ENCODE data around the gene DDB1. TPM values are rescaled to one million over a fixed set of nuclear protein-coding genes. Genes with fewer than 3 reads are reported as not detected.
A peak's percentile ranks its signal among the peaks of the same experiment; 100 is the strongest.

The DDB1 gene
- total and polyA plus RNA-seq, 9 of the 15 experiments (the other 6 are each of a cell fraction or from before 2014, with no cell fraction given): 172 to 361 (median 266) TPM

- no peak for TF ChIP-seq RFX5 (IDR thresholded peaks at IDR 0.05; ENCODE audit: low read depth, low read length)
- TF ChIP-seq ZNF57 (CRISPR knock-in tag; IDR thresholded peaks at IDR 0.05): no peak
- TF ChIP-seq TAF15 (IDR thresholded peaks at IDR 0.05; ENCODE audit: low read depth, low read length): no peak
- TF ChIP-seq ZNF197 (CRISPR knock-in tag; IDR thresholded peaks at IDR 0.05; ENCODE audit: low read depth): no peak
- TF ChIP-seq LCOR (CRISPR knock-in tag; IDR thresholded peaks at IDR 0.05): no peak
- TF ChIP-seq, protein P1, sequence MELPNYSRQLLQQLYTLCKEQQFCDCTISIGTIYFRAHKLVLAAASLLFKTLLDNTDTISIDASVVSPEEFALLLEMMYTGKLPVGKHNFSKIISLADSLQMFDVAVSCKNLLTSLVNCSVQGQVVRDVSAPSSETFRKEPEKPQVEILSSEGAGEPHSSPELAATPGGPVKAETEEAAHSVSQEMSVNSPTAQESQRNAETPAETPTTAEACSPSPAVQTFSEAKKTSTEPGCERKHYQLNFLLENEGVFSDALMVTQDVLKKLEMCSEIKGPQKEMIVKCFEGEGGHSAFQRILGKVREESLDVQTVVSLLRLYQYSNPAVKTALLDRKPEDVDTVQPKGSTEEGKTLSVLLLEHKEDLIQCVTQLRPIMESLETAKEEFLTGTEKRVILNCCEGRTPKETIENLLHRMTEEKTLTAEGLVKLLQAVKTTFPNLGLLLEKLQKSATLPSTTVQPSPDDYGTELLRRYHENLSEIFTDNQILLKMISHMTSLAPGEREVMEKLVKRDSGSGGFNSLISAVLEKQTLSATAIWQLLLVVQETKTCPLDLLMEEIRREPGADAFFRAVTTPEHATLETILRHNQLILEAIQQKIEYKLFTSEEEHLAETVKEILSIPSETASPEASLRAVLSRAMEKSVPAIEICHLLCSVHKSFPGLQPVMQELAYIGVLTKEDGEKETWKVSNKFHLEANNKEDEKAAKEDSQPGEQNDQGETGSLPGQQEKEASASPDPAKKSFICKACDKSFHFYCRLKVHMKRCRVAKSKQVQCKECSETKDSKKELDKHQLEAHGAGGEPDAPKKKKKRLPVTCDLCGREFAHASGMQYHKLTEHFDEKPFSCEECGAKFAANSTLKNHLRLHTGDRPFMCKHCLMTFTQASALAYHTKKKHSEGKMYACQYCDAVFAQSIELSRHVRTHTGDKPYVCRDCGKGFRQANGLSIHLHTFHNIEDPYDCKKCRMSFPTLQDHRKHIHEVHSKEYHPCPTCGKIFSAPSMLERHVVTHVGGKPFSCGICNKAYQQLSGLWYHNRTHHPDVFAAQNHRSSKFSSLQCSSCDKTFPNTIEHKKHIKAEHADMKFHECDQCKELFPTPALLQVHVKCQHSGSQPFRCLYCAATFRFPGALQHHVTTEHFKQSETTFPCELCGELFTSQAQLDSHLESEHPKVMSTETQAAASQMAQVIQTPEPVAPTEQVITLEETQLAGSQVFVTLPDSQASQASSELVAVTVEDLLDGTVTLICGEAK (IDR thresholded peaks at IDR 0.05): no peak
- TF ChIP-seq, protein P1 (CRISPR knock-in tag; IDR thresholded peaks at IDR 0.05): no peak
- no peak for TF ChIP-seq ZNF707 (CRISPR knock-in tag; conservative IDR thresholded peaks at IDR 0.05)
- peak; percentile 34 for TF ChIP-seq PHF20 (IDR thresholded peaks at IDR 0.05; ENCODE audit: partially characterized antibody)
- TF ChIP-seq POLR2A (conservative IDR thresholded peaks at IDR 0.05): no peak
- TF ChIP-seq ZBED1 (IDR thresholded peaks at IDR 0.05): no peak
These were observed 60.2 kb downstream of the DDB1 start (continued) for GRCh38 chr11:61272731-61273130.
